COR-L47 (cell line): ENCODE results near the gene NXPH3.

ENCODE experiments used
- DNase-seq: peaks from one replicate; lab custom pipeline; 2025; lab: John Stamatoyannopoulos, UW

The NXPH3 gene

GRCh38 chr17:49592263-49592662, 16.6 kb downstream of the NXPH3 start:
- DNase-seq: no peak

- no peak for DNase-seq
Observed at GRCh38 chr17:49595328-49595727, 19.7 kb downstream of the NXPH3 start.

- no peak for DNase-seq
Observed at GRCh38 chr17:49595980-49596379, 20.3 kb downstream of the NXPH3 start.

DNA sequence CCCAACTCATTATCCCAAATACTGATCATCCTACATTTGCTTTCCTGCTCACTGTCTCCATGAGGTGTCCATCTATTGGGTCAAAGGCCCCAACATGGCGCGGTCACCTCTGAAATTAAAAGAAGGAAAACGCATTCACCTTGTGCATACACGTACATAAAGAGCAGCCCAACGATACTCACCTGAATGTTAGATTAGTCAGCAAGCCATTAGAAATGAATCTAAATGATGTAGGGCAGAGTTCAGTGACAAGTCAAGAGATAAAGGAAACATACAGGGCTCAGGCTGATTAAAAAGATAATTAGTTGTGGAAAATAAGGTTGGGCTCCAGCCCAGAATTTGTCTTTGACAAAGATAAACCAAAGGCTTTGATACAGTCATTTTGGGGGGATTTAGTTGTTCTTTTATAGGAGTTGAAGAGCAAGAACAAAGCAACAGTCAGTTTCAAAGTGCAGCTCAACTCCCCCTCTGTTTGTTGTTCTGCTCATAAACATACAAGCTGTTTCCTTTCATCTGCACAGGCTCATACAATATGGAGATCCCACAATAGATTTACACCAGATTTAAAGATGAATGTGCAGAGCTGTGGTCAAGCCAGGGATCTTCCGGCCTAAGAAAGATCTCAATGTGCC, 21.1 kb downstream of the NXPH3 start:
- DNase-seq: no peak

DNA sequence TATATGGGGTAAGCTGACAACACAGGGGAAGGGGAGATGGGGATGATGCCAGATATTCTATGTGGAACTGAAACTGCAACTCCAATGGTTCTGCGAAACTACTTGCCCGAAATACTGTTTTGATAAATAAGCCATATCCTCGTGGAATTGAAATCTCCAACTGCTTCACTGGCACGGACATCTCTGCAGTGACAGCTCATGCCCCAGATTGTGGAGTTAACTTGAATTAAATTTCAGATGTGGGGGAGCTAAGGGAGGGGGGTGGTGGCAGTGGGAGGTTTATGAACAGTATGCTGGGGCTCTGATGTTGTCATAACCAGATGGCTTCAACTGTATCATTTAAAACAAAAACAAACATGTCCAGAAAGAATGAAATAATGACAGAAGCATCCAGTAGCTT, 21.8 kb downstream of the NXPH3 start:
- no peak for DNase-seq

- DNase-seq: no peak
Observed at GRCh38 chr17:49597928-49598655, 22.4 kb downstream of the NXPH3 start.

GRCh38 chr17:49598918-49599317, 23.2 kb downstream of the NXPH3 start:
- DNase-seq: no peak

DNA sequence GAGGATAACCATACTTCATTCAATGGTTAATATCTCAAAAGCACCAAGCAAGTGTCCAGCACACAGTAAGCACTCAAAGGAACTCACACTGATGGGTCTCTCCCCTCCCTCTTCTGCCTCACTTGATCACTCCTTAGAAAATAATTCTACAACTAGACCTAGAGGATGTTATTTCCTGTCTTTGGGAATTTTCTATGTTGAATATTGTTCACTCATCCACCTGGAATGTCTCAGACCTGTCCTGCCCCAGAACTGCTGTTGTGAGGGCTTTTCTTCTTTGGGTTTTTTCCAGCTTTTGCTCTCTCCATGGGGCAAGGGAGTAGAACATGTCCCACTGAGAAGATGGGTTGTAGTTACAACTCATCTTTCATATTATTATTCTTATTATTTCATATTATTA, 25.3 kb downstream of the NXPH3 start:
- no peak for DNase-seq

GRCh38 chr17:49602783-49603182, 27.1 kb downstream of the NXPH3 start:
- DNase-seq: no peak

GRCh38 chr17:49603238-49603637, 27.6 kb downstream of the NXPH3 start:
- DNase-seq: no peak

GRCh38 chr17:49603720-49604119, 28.0 kb downstream of the NXPH3 start:
- DNase-seq: no peak

DNA sequence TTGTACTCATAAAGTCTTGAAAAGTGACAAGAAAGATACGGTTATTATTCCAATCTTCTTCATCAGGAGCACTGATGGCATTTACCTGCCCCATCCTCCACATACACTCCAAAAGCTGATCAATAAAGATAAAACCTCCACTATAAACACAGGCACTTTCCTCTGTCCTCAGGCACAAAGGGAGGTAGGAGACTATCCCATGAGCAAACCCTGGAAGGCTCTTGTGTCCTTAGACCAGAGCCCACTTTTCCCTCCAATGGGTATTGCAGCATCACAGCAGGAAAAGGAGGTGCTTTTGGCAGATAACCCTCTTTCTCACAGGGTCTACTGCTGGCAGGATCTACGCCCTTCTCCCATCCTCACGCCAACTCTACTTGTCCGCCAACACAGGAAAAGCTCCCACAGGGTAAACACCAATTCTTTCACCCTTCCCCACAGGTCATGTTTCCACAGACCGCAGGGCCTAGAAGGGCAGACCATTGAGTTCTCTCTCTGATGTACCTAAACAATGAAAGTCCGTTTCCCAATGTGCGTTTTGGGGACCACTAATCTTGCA, 28.7 kb downstream of the NXPH3 start:
- no peak for DNase-seq

GRCh38 chr17:49610883-49611584, 35.4 kb downstream of the NXPH3 start:
- no peak for DNase-seq

GRCh38 chr17:49612726-49613125, 37.1 kb downstream of the NXPH3 start:
- no peak for DNase-seq

- no peak for DNase-seq
Observed at GRCh38 chr17:49613182-49613800, 37.6 kb downstream of the NXPH3 start.

GRCh38 chr17:49616086-49616485, 40.4 kb downstream of the NXPH3 start:
- DNase-seq: no peak

GRCh38 chr17:49616601-49617131, 41.0 kb downstream of the NXPH3 start:
- no peak for DNase-seq

- DNase-seq: no peak
Observed at GRCh38 chr17:49618028-49618611, 42.4 kb downstream of the NXPH3 start.

DNA sequence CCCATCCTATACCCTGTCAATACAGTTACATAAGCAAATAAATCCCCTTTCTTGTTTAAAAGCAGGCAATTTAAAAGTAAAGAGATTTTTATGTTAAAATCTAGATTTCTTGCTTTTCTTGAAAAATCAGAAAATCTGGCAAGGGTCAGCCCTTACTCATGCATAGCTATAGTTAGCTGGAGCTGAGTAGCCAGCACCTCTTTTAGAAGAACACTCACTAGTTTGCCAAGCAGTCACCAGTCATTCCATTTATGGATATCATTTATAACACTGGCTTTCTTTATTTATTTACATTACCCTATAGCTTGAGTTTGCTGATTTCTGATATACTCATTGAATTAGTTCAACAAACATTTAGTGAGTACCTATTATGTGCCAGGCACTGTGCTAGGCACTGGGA, 45.7 kb downstream of the NXPH3 start:
- DNase-seq: no peak

GRCh38 chr17:49621946-49622529, 46.4 kb downstream of the NXPH3 start:
- DNase-seq: no peak

GRCh38 chr17:49624896-49625295, 49.2 kb downstream of the NXPH3 start:
- no peak for DNase-seq
